Measurements from ENCODE around the gene TPK1. TPM values are rescaled to one million over a fixed set of nuclear protein-coding genes. Genes with fewer than 3 reads are reported as not detected.

The TPK1 gene
- total RNA-seq, 6 experiments from 2014 or later = 3.1 to 6.7 (median 4.3) TPM

DNA sequence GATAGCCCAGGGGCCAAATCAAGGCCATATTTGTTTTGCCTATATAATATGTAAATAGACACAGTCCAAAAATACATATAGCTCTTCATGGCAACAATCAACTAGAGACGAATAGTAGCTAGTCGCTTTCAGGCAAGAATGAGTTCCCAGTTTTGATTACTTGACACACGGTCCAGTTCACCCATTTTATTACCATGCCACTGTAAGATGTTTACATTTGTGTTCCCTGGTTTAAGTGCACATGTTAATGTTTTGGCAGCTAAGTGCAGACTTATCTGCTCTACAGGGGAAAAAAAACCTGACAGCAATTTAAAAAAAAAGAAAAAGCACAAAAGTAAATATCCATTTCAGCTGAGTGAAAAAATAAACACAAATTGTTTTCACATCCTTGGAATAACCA lies 213.1 kb downstream of the TPK1 start:
- H3K27ac ChIP-seq = no peak overlapping the region
- H3K9me3 ChIP-seq = no peaks in the 10 kb centered on the region
- ATAC-seq (no peak), DNase-seq (no peak)
- no peak overlapping the region for H3K4me3 ChIP-seq
- 68% methylated on average over 3 of the region's 3 CpGs for WGBS (ENCODE audit: insufficient coverage, low coverage, low lambda C conversion rate, missing lambda C conversion rate)
- intact Hi-C loops (cut with DNase I) = no loop called here
- H3K36me3 ChIP-seq = no peaks in the 10 kb centered on the region
- H3K27me3 ChIP-seq = no peaks in the 10 kb centered on the region
- TF ChIP-seq, protein P1, sequence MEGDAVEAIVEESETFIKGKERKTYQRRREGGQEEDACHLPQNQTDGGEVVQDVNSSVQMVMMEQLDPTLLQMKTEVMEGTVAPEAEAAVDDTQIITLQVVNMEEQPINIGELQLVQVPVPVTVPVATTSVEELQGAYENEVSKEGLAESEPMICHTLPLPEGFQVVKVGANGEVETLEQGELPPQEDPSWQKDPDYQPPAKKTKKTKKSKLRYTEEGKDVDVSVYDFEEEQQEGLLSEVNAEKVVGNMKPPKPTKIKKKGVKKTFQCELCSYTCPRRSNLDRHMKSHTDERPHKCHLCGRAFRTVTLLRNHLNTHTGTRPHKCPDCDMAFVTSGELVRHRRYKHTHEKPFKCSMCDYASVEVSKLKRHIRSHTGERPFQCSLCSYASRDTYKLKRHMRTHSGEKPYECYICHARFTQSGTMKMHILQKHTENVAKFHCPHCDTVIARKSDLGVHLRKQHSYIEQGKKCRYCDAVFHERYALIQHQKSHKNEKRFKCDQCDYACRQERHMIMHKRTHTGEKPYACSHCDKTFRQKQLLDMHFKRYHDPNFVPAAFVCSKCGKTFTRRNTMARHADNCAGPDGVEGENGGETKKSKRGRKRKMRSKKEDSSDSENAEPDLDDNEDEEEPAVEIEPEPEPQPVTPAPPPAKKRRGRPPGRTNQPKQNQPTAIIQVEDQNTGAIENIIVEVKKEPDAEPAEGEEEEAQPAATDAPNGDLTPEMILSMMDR (IDR thresholded peaks at IDR 0.05) = no peak
- TF ChIP-seq POLR2A (IDR thresholded peaks at IDR 0.05) = no peak
- H3K4me1 ChIP-seq = no peaks in the 10 kb centered on the region

- DNase-seq (no peak), ATAC-seq (no peak)
- 72% methylated on average over 3 of the region's 3 CpGs for WGBS (ENCODE audit: insufficient coverage, low coverage, low lambda C conversion rate, missing lambda C conversion rate)
- TF ChIP-seq POLR2A (IDR thresholded peaks at IDR 0.05) = no peak
- TF ChIP-seq, protein P1 (IDR thresholded peaks at IDR 0.05) = no peak
- intact Hi-C loops (cut with DNase I) = no loop called here
- Histone ChIP-seq H3K4me3 (no peak overlapping the region), H3K27ac (no peak overlapping the region), H3K36me3 (no peaks in the 10 kb centered on the region), H3K4me1 (no peaks in the 10 kb centered on the region), H3K27me3 (no peaks in the 10 kb centered on the region), H3K9me3 (no peaks in the 10 kb centered on the region)
Observed at GRCh38 chr7:144606261-144606660, 229.6 kb downstream of the TPK1 start.

- Histone ChIP-seq H3K27me3 (no peaks in the 10 kb centered on the region), H3K4me1 (no peaks in the 10 kb centered on the region), H3K27ac (no peak overlapping the region), H3K4me3 (no peak overlapping the region), H3K9me3 (no peaks in the 10 kb centered on the region), H3K36me3 (no peaks in the 10 kb centered on the region)
- no peak for TF ChIP-seq POLR2A (IDR thresholded peaks at IDR 0.05)
- TF ChIP-seq, protein P1 (IDR thresholded peaks at IDR 0.05) = no peak
- no peak for ATAC-seq
- intact Hi-C loops (cut with DNase I) = no loop called here
- DNase-seq = no peak
- 74% methylated on average over 4 of the region's 4 CpGs for WGBS (ENCODE audit: insufficient coverage, low coverage, low lambda C conversion rate, missing lambda C conversion rate)
Observed at GRCh38 chr7:144596953-144597352, 238.9 kb downstream of the TPK1 start.

DNA sequence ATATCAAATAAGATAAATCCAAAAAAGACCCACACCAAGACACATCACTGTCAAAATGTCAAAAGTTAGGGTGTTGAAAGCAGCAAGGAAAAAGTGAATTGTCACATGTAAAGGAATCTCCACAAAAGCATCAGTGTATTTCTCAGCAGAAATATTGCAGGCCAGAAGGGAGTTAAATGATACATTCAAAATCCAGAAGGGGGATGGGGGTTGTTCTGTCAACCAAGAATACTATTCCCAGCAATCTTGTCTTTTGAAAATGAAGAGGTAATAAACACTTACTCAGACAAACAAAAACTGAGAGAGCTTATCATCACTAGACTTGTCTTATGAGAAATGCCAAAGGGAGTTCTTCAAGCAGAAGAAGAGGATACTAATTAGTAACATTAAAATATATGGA lies 241.3 kb downstream of the TPK1 start:
- H3K27me3 ChIP-seq = no peaks in the 10 kb centered on the region
- intact Hi-C loops (cut with DNase I) = no loop called here
- no peak overlapping the region for H3K4me3 ChIP-seq
- TF ChIP-seq POLR2A (IDR thresholded peaks at IDR 0.05) = no peak
- TF ChIP-seq, protein P1 (IDR thresholded peaks at IDR 0.05) = no peak
- no peak for ATAC-seq
- H3K27ac ChIP-seq = no peak overlapping the region
- DNase-seq = no peak
- no peaks in the 10 kb centered on the region for H3K36me3 ChIP-seq
- no peaks in the 10 kb centered on the region for H3K4me1 ChIP-seq
- H3K9me3 ChIP-seq = no peaks in the 10 kb centered on the region

GRCh38 chr7:144588559-144589051 lies 247.2 kb downstream of the TPK1 start:
- DNase-seq (no peak), ATAC-seq (no peak)
- TF ChIP-seq POLR2A (IDR thresholded peaks at IDR 0.05) = no peak
- TF ChIP-seq, protein P1 (IDR thresholded peaks at IDR 0.05) = no peak
- Histone ChIP-seq H3K36me3 (no peaks in the 10 kb centered on the region), H3K9me3 (no peaks in the 10 kb centered on the region), H3K4me1 (no peaks in the 10 kb centered on the region), H3K27me3 (no peaks in the 10 kb centered on the region), H3K4me3 (no peak overlapping the region), H3K27ac (no peak overlapping the region)
- 63% methylated on average over 4 of the region's 4 CpGs for WGBS (ENCODE audit: insufficient coverage, low coverage, low lambda C conversion rate, missing lambda C conversion rate)
- intact Hi-C loops (cut with DNase I) = no loop called here

All from right lobe of liver (tissue), 6 donors.